ENCODE measurements around the gene ACP3.

DNA sequence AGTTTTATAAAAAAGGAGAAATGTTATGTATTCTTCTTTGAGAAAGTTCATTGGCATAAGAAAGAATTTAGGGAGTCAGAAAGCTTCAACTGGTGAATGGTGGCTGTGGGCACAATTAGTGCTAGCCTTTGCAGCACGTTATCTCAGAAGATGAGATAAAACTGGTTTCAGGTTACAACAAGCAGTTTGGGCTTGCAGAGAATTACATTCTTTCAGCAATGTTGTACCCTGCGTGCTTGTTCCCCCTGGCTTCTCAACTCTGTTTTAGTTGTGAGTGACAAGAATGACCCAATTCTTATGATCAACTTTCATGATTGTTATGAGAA, 31.6 kb upstream of the ACP3 start:
- TF ChIP-seq, protein P1, sequence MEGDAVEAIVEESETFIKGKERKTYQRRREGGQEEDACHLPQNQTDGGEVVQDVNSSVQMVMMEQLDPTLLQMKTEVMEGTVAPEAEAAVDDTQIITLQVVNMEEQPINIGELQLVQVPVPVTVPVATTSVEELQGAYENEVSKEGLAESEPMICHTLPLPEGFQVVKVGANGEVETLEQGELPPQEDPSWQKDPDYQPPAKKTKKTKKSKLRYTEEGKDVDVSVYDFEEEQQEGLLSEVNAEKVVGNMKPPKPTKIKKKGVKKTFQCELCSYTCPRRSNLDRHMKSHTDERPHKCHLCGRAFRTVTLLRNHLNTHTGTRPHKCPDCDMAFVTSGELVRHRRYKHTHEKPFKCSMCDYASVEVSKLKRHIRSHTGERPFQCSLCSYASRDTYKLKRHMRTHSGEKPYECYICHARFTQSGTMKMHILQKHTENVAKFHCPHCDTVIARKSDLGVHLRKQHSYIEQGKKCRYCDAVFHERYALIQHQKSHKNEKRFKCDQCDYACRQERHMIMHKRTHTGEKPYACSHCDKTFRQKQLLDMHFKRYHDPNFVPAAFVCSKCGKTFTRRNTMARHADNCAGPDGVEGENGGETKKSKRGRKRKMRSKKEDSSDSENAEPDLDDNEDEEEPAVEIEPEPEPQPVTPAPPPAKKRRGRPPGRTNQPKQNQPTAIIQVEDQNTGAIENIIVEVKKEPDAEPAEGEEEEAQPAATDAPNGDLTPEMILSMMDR (IDR thresholded peaks at IDR 0.05) = no peak
- no peak for TF ChIP-seq POLR2A (IDR thresholded peaks at IDR 0.05)
